ENCODE data around the gene SPIC. TPM values are rescaled to one million over a fixed set of nuclear protein-coding genes. Genes with fewer than 3 reads are reported as not detected.
"Not testable (repeated sequence)": the region's sequence is repeated elsewhere in the genome, so short reads cannot be mapped to it uniquely, and the experiment has no call there.

SPIC gene
- total and polyA plus RNA-seq, 4 donors = 0.33 TPM; not detected in 3

DNA sequence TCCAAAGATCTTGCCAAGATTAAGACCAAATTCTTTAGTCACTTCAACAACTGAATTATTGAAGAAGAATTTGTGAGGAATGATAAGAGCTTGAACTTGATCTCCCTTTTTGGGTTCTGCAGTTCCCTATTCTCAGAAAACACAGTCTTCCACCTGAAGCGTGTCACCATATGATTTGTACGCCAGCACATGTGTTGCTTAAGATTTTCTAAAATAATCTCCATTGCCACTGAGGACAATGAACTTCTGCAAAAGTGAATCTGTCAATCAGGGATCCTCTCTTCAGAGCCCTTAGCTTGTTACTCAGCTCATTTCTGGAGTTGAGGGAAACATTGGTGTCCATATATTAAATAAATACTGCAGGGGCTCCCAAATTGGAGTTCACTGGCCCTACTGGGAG lies 4.2 kb upstream of the SPIC start:
- H3K27ac ChIP-seq (ENCODE audit: low read depth in 1 of 2, low read length in 2 of 2) = no peak overlapping the region
- intact Hi-C loops (cut with DNase I) = no loop called here
- ATAC-seq (ENCODE audit: low FRiP score) (no peak), DNase-seq (no peak)
- H3K36me3 ChIP-seq (ENCODE audit: control insufficient read depth in 1 of 2, insufficient read depth in 2 of 2, low read length in 1 of 2) = no peaks in the 10 kb centered on the region
- 87 to 90% methylated on average over 2 of the region's 2 CpGs for WGBS, 2 donors
- no peaks in the 10 kb centered on the region for H3K4me1 ChIP-seq (ENCODE audit: control insufficient read depth in 1 of 2, insufficient read depth in 2 of 2, low read length in 2 of 2)
- no peaks in the 10 kb centered on the region for H3K27me3 ChIP-seq (ENCODE audit: control insufficient read depth in 1 of 2, insufficient read depth in 2 of 2, low read length in 1 of 2)
- no peak overlapping the region for H3K4me3 ChIP-seq (ENCODE audit: low read length in 2 of 2)
- no peaks in the 10 kb centered on the region for H3K9me3 ChIP-seq (ENCODE audit: control insufficient read depth, low read length)

DNA sequence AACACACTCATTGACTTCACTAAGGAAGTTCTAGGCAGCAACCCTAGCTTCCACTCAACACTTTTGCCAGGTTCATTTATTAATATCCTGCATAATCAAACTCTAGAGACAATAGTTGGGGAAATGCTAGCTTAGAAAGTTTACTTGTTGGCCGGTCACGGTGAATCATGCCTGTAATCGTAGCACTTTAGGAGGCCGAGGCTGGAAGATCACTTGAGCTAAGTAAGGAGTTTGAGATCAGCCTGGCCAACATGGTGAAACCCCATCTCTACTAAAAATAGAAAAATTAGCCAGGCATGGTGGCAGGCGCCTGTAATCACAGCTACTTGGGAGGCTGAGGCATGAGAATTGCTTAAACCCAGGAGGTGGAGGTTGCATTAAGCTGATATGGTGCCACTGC lies 3.3 kb upstream of the SPIC start:
- WGBS, 2 donors = 93 to 95% methylated on average over 5 of the region's 5 CpGs
- H3K27ac ChIP-seq (ENCODE audit: low read depth in 1 of 2, low read length in 2 of 2); H3K9me3 ChIP-seq (ENCODE audit: control insufficient read depth, low read length); H3K4me1 ChIP-seq (ENCODE audit: control insufficient read depth in 1 of 2, insufficient read depth in 2 of 2, low read length in 2 of 2); ATAC-seq (ENCODE audit: low FRiP score); H3K4me3 ChIP-seq (ENCODE audit: low read length in 2 of 2); H3K27me3 ChIP-seq (ENCODE audit: control insufficient read depth in 1 of 2, insufficient read depth in 2 of 2, low read length in 1 of 2); intact Hi-C loops (cut with DNase I); DNase-seq; H3K36me3 ChIP-seq (ENCODE audit: control insufficient read depth in 1 of 2, insufficient read depth in 2 of 2, low read length in 1 of 2): not testable (repeated sequence)

DNA sequence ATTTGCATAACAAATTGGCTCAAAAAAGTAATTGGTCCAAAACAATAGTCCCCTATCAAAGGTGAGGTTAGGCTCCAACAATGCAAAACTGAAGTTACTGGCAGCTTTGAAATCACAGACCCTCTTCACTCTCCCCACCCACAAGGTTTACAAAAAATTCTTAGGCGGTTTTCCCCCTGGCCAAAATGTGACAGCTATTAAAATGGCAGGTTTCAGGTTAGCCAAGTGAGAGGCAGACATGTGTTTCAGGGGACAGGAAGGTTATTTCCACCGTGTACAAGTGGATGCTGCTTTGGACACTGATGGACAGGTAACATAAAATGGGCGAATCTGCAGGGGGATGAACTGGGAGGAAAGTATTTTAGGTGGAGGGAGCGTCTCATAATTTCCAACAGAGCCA lies 888 bp upstream of the SPIC start:
- no peaks in the 10 kb centered on the region for H3K9me3 ChIP-seq (ENCODE audit: control insufficient read depth, low read length)
- WGBS, 2 donors = 53% methylated on average over 4 of the region's 4 CpGs
- no peaks in the 10 kb centered on the region for H3K36me3 ChIP-seq (ENCODE audit: control insufficient read depth in 1 of 2, insufficient read depth in 2 of 2, low read length in 1 of 2)
- intact Hi-C loops (cut with DNase I) = no loop called here
- H3K27me3 ChIP-seq (ENCODE audit: control insufficient read depth in 1 of 2, insufficient read depth in 2 of 2, low read length in 1 of 2) = no peaks in the 10 kb centered on the region
- ATAC-seq (ENCODE audit: low FRiP score) (no peak), DNase-seq (no peak)
- H3K4me1 ChIP-seq (ENCODE audit: control insufficient read depth in 1 of 2, insufficient read depth in 2 of 2, low read length in 2 of 2) = no peaks in the 10 kb centered on the region
- H3K4me3 ChIP-seq (ENCODE audit: low read length in 2 of 2) = no peak overlapping the region
- no peak overlapping the region for H3K27ac ChIP-seq (ENCODE audit: low read depth in 1 of 2, low read length in 2 of 2)

DNA sequence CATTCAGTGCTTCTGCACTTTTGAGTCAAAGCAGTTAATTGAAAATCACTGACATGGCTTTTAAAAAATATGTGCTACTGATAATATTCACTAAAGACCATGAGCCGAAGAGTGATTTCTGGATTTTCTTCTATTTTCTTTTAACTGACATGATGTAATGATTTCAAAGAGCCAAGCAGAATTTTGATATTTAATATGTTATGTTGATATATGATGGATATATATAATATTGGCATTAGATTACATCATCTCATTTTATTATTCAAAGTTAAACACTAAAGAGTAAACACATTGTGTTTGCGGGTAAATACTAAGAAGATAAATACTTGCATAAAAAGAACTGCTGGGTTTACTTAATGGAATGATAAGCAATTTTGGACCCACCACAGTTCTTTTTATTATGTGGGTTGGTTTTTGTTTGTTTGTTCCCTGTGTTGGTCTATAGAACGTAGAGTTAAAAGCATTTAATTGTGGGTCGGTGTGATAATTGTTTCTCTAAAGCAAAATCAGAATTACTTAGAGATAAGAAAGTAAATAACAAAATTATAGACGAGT lies 692 bp downstream of the SPIC start:
- DNase-seq (no peak), ATAC-seq (ENCODE audit: low FRiP score) (no peak)
- 62 to 69% methylated on average over 5 of the region's 5 CpGs for WGBS, 2 donors
- H3K27ac ChIP-seq (ENCODE audit: low read depth in 1 of 2, low read length in 2 of 2) = no peak overlapping the region
- H3K4me3 ChIP-seq (ENCODE audit: low read length in 2 of 2) = no peak overlapping the region
- intact Hi-C loops (cut with DNase I) = no loop called here
- no peaks in the 10 kb centered on the region for H3K27me3 ChIP-seq (ENCODE audit: control insufficient read depth in 1 of 2, insufficient read depth in 2 of 2, low read length in 1 of 2)
- H3K4me1 ChIP-seq (ENCODE audit: control insufficient read depth in 1 of 2, insufficient read depth in 2 of 2, low read length in 2 of 2) = no peaks in the 10 kb centered on the region
- no peaks in the 10 kb centered on the region for H3K9me3 ChIP-seq (ENCODE audit: control insufficient read depth, low read length)
- no peaks in the 10 kb centered on the region for H3K36me3 ChIP-seq (ENCODE audit: control insufficient read depth in 1 of 2, insufficient read depth in 2 of 2, low read length in 1 of 2)

DNA sequence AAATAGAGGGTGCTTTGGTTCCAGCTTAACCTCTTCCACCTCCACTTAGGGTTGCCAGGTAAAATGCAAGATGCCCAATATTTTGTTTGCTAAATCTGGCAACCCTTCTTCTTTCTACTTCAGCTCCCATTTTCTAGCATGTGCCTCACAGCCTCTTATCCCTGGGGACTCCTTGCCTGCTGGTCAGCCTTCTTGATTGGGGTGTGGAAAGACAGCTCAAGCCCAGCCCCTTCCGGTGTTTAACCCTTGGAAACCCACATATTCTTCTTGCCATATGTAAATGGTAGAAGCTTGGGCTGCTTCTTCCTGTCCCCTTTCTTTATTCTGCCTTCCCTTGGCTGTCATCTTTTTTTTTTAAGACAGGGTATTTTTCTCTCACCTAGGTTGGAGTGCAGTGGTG lies 5.7 kb downstream of the SPIC start:
- Histone ChIP-seq H3K4me1 (ENCODE audit: control insufficient read depth in 1 of 2, insufficient read depth in 2 of 2, low read length in 2 of 2) (no peaks in the 10 kb centered on the region), H3K4me3 (ENCODE audit: low read length in 2 of 2) (no peak overlapping the region), H3K27me3 (ENCODE audit: control insufficient read depth in 1 of 2, insufficient read depth in 2 of 2, low read length in 1 of 2) (no peaks in the 10 kb centered on the region), H3K36me3 (ENCODE audit: control insufficient read depth in 1 of 2, insufficient read depth in 2 of 2, low read length in 1 of 2) (no peaks in the 10 kb centered on the region), H3K9me3 (ENCODE audit: control insufficient read depth, low read length) (no peaks in the 10 kb centered on the region), H3K27ac (ENCODE audit: low read depth in 1 of 2, low read length in 2 of 2) (no peak overlapping the region)
- 41 to 44% methylated on average over 1 of the region's 1 CpG for WGBS, 2 donors
- intact Hi-C loops (cut with DNase I) = no loop called here
- DNase-seq (no peak), ATAC-seq (ENCODE audit: low FRiP score) (no peak)

DNA sequence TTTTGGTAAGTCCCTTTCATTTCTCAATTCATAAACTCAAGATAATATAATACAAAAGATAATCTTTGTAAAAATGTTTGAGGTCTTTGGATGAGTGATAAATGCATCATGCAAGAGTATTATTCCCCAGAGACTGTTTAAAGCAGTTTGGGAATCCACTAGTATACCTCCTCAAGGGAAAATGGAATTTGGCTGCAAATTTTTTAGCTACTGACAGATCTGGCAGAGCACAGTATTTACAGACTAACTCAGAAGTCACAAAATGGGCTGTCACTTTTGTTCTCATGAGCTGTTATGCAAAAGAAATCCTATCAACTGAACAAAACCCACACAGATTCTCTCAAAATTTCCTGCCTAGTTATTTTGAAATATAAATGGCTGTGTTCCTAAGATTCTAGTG lies 9.9 kb downstream of the SPIC start:
- intact Hi-C loops (cut with DNase I) = no loop called here
- no peak overlapping the region for H3K4me3 ChIP-seq (ENCODE audit: low read length in 2 of 2)
- H3K27ac ChIP-seq (ENCODE audit: low read depth in 1 of 2, low read length in 2 of 2) = no peak overlapping the region
- H3K9me3 ChIP-seq (ENCODE audit: control insufficient read depth, low read length) = no peaks in the 10 kb centered on the region
- H3K4me1 ChIP-seq (ENCODE audit: control insufficient read depth in 1 of 2, insufficient read depth in 2 of 2, low read length in 2 of 2) = no peaks in the 10 kb centered on the region
- ATAC-seq (ENCODE audit: low FRiP score) (no peak), DNase-seq (no peak)
- no peaks in the 10 kb centered on the region for H3K27me3 ChIP-seq (ENCODE audit: control insufficient read depth in 1 of 2, insufficient read depth in 2 of 2, low read length in 1 of 2)
- H3K36me3 ChIP-seq (ENCODE audit: control insufficient read depth in 1 of 2, insufficient read depth in 2 of 2, low read length in 1 of 2) = no peaks in the 10 kb centered on the region

GRCh38 chr12:101488469-101488868 lies 13.3 kb downstream of the SPIC start:
- intact Hi-C loops (cut with DNase I) = no loop called here

DNA sequence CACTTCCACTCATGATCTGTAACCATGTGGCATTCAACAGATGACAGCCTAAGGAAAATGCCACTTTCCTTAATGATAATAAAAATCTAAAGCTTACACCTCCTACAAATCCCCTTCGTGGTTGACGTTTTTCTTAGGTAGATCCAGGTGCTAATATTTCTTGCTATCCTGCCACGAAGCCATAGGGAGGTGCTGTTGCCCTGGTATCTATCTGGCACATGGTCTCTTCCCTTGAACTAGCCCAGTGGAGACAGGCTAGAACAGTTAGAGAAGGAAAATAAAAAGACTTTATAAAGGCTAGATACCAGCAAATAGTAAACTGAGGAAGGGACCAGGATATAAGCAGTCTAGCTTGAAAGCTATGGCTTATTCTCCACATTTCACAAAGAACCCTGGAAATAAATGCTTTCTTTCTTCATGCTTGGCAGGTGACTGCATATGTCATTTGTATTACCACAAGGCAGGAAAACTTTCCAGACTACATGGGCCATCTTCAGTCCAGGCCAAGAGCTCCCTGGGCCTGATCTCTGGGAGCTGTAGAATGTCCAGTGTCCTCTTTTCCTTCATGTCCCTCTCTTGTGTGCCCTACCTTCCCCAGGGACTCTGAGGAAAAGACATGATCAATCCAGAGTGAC lies 15.3 kb downstream of the SPIC start:
- H3K27ac ChIP-seq (ENCODE audit: low read depth in 1 of 2, low read length in 2 of 2) = no peak overlapping the region
- H3K27me3 ChIP-seq (ENCODE audit: control insufficient read depth in 1 of 2, insufficient read depth in 2 of 2, low read length in 1 of 2) = no peaks in the 10 kb centered on the region
- no peaks in the 10 kb centered on the region for H3K9me3 ChIP-seq (ENCODE audit: control insufficient read depth, low read length)
- WGBS, 2 donors = 2 to 7% methylated on average over 3 of the region's 3 CpGs
- H3K4me3 ChIP-seq (ENCODE audit: low read length in 2 of 2) = no peak overlapping the region
- ATAC-seq (ENCODE audit: low FRiP score) = no peak
- H3K36me3 ChIP-seq (ENCODE audit: control insufficient read depth in 1 of 2, insufficient read depth in 2 of 2, low read length in 1 of 2) = no peaks in the 10 kb centered on the region
- intact Hi-C loops (cut with DNase I) = no loop called here
- H3K4me1 ChIP-seq (ENCODE audit: control insufficient read depth in 1 of 2, insufficient read depth in 2 of 2, low read length in 2 of 2) = no peaks in the 10 kb centered on the region
- no peak for DNase-seq

More at GRCh38 chr12:101488469-101488868, 13.3 kb downstream of the SPIC start:
- no peak overlapping the region for H3K27ac ChIP-seq (ENCODE audit: low read depth in 1 of 2, low read length in 2 of 2)
- H3K36me3 ChIP-seq (ENCODE audit: control insufficient read depth in 1 of 2, insufficient read depth in 2 of 2, low read length in 1 of 2) = no peaks in the 10 kb centered on the region
- no peaks in the 10 kb centered on the region for H3K4me1 ChIP-seq (ENCODE audit: control insufficient read depth in 1 of 2, insufficient read depth in 2 of 2, low read length in 2 of 2)
- no peak overlapping the region for H3K4me3 ChIP-seq (ENCODE audit: low read length in 2 of 2)
- no peaks in the 10 kb centered on the region for H3K27me3 ChIP-seq (ENCODE audit: control insufficient read depth in 1 of 2, insufficient read depth in 2 of 2, low read length in 1 of 2)
- ATAC-seq (ENCODE audit: low FRiP score) (no peak), DNase-seq (no peak)
- H3K9me3 ChIP-seq (ENCODE audit: control insufficient read depth, low read length) = no peaks in the 10 kb centered on the region
- WGBS, 2 donors = 46 to 53% methylated on average over 2 of the region's 2 CpGs

DNA sequence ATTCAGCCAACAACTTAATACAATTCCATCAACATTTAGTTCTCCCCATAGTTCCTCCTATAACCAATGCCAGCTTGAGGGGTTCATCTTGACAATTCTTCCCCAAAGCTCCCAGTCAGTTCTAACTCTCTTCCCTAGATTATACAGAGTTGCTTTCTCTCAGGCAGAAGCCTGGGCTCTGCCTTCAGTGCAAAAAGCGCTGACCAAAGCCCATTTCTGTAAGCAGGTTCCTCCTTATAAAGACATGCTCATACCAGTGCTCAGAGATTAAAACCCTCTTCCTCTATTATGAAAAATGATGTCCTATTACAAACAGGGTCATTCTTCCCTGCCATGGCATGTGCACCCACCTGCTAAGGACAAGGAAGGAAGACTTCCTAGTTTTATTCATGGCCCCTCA lies 16.2 kb downstream of the SPIC start:
- intact Hi-C loops (cut with DNase I) = no loop called here

More for the DNA sequence above, 16.2 kb downstream of the SPIC start:
- H3K27me3 ChIP-seq (ENCODE audit: control insufficient read depth in 1 of 2, insufficient read depth in 2 of 2, low read length in 1 of 2) = no peaks in the 10 kb centered on the region
- no peaks in the 10 kb centered on the region for H3K36me3 ChIP-seq (ENCODE audit: control insufficient read depth in 1 of 2, insufficient read depth in 2 of 2, low read length in 1 of 2)
- no peaks in the 10 kb centered on the region for H3K9me3 ChIP-seq (ENCODE audit: control insufficient read depth, low read length)
- no peak overlapping the region for H3K27ac ChIP-seq (ENCODE audit: low read depth in 1 of 2, low read length in 2 of 2)
- H3K4me1 ChIP-seq (ENCODE audit: control insufficient read depth in 1 of 2, insufficient read depth in 2 of 2, low read length in 2 of 2) = no peaks in the 10 kb centered on the region
- ATAC-seq (ENCODE audit: low FRiP score) = no peak
- H3K4me3 ChIP-seq (ENCODE audit: low read length in 2 of 2) = no peak overlapping the region
- 82 to 96% methylated on average over 1 of the region's 1 CpG for WGBS, 2 donors
- DNase-seq = no peak
